Measurements from ENCODE around the gene CHAC2. TPM values are rescaled to one million over a fixed set of nuclear protein-coding genes. Genes with fewer than 3 reads are reported as not detected.
A peak's percentile ranks its signal among the peaks of the same experiment; 100 is the strongest.

CHAC2 gene
- total and polyA plus RNA-seq, 2 experiments from 2014 or later = 17.9 to 25.8 TPM

- TF ChIP-seq CTCF (conservative IDR thresholded peaks at IDR 0.05; ENCODE audit: low read depth in 2 of 2) = no peak
- no peak for TF ChIP-seq ZNF331 (CRISPR knock-in tag; IDR thresholded peaks at IDR 0.05; ENCODE audit: low read depth)
- TF ChIP-seq JUNB (IDR thresholded peaks at IDR 0.05; ENCODE audit: unreplicated experiment) = no peak
- TF ChIP-seq ZNF114 (CRISPR knock-in tag; IDR thresholded peaks at IDR 0.05) = no peak
- TF ChIP-seq NANOG (IDR thresholded peaks at IDR 0.05; ENCODE audit: borderline replicate concordance) = no peak
- no peak for TF ChIP-seq EZH2phosphoT487 (IDR thresholded peaks at IDR 0.05; ENCODE audit: unreplicated experiment)
- no peak for TF ChIP-seq CREB1 (CRISPR knock-in tag; IDR thresholded peaks at IDR 0.05; ENCODE audit: low read depth)
- no peak for TF ChIP-seq REST (IDR thresholded peaks at IDR 0.05; ENCODE audit: unreplicated experiment)
- TF ChIP-seq ETS1 (IDR thresholded peaks at IDR 0.05) = no peak
- no peak for TF ChIP-seq POLR2AphosphoS5 (IDR thresholded peaks at IDR 0.05; ENCODE audit: low read depth)
- TF ChIP-seq EZH2 (IDR thresholded peaks at IDR 0.05; ENCODE audit: low read depth, unreplicated experiment) = no peak
Measured at GRCh38 chr2:53802617-53803151, 35.1 kb downstream of the CHAC2 start (continued).

GRCh38 chr2:53811601-53812000 is 44.0 kb downstream of the CHAC2 start:
- no peak overlapping the region for H3K4me3 ChIP-seq
- no peaks in the 10 kb centered on the region for H3K4me1 ChIP-seq (ENCODE audit: insufficient read depth)
- H3K27ac ChIP-seq (ENCODE audit: low read depth) = no peak overlapping the region
- no peak overlapping the region for H2AFZ ChIP-seq
- H3K4me3 Mint-ChIP-seq = no peak overlapping the region
- no peaks in the 10 kb centered on the region for H3F3A ChIP-seq (replicated peaks; ENCODE audit: low read depth)
- H3K79me2 ChIP-seq (replicated peaks; ENCODE audit: insufficient read depth) = no peaks in the 10 kb centered on the region
- H3K9me2 ChIP-seq (ENCODE audit: insufficient read depth) = no peaks in the 10 kb centered on the region
- ATAC-seq (no peak), DNase-seq (ENCODE audit: low spot score) (no peak)
- H3K9me3 Mint-ChIP-seq = no peaks in the 10 kb centered on the region
- peak overlapping the region; percentile 72; the same call in 1 of the 2 replicates for H3K27ac Mint-ChIP-seq
- no peaks in the 10 kb centered on the region for H3K27me3 Mint-ChIP-seq (ENCODE audit: insufficient read depth, low read depth, poor library complexity)
- no peaks in the 10 kb centered on the region for H3K27me3 ChIP-seq (ENCODE audit: insufficient read depth)
- no peaks in the 10 kb centered on the region for H3K4me1 Mint-ChIP-seq
- no peak for TF ChIP-seq POLR2AphosphoS5 (IDR thresholded peaks at IDR 0.05; ENCODE audit: low read depth)
- TF ChIP-seq CTCF (conservative IDR thresholded peaks at IDR 0.05; ENCODE audit: low read depth in 2 of 2) = no peak
- no peak for TF ChIP-seq ETS1 (IDR thresholded peaks at IDR 0.05)
- no peak for TF ChIP-seq ZNF114 (CRISPR knock-in tag; IDR thresholded peaks at IDR 0.05)
- TF ChIP-seq ZNF331 (CRISPR knock-in tag; IDR thresholded peaks at IDR 0.05; ENCODE audit: low read depth) = no peak
- TF ChIP-seq EZH2 (IDR thresholded peaks at IDR 0.05; ENCODE audit: low read depth, unreplicated experiment) = no peak
- no peak for TF ChIP-seq CREB1 (CRISPR knock-in tag; IDR thresholded peaks at IDR 0.05; ENCODE audit: low read depth)
- TF ChIP-seq JUNB (IDR thresholded peaks at IDR 0.05; ENCODE audit: unreplicated experiment) = no peak
- H4K20me1 ChIP-seq (replicated peaks; ENCODE audit: insufficient read depth) = no peaks in the 10 kb centered on the region
- no peak overlapping the region for H3K4me2 ChIP-seq
- peaks cover 29% of the 10 kb centered on the region for H3K36me3 Mint-ChIP-seq (ENCODE audit: low read depth)
- peaks cover 20% of the 10 kb centered on the region; the same call in 1 of the 2 replicates for H3K36me3 ChIP-seq (ENCODE audit: insufficient read depth)
